Kasumi-1 (cell line): ENCODE measurements around the gene GRIK4.

ENCODE experiments used
- DNase-seq, 2 experiments: peaks; one replicate each; lab custom pipeline; 2025; lab: John Stamatoyannopoulos, UW

Gene GRIK4

DNA sequence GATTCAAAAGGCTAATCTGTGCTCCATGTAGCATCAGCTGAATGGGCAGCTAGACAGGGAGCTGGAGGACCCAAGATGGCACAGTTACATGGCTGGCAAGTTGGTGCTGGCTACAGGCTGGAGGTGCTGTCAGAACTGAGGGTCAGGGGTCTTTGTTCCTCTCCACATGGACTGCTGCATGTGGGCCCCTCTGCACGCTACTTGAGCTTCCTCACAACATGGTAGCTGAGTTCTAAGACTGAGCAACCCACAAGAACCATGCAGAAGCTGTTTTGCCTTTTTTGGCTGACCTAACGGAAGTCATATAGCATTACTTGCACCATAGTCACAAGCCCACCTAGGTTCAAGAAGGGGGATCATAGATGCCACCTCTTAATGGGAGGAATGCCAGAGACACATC lies 196.1 kb downstream of the GRIK4 start:
- no peak for DNase-seq

- DNase-seq, result no peak
Measured at GRCh38 chr11:120708511-120709183, 197.1 kb downstream of the GRIK4 start.

DNA sequence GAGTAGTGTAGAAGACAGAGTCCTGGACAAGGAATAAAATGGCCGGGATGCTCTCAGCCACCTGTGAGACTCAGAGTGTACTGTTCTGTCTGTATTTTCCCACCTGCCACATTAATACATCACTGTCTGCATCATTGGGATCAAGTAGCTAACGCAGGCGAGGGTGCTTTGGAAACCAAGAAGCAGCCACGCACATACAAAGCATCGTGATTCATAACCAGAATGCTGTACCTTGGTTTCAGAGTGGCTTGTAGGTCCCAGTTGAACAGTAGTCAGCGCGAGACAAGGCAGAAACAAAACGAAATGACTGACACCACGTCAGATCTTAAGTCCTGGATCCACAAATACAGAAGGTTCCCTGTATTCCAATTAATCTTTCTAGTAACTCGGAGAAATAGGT lies 198.3 kb downstream of the GRIK4 start:
- DNase-seq, result no peak

DNA sequence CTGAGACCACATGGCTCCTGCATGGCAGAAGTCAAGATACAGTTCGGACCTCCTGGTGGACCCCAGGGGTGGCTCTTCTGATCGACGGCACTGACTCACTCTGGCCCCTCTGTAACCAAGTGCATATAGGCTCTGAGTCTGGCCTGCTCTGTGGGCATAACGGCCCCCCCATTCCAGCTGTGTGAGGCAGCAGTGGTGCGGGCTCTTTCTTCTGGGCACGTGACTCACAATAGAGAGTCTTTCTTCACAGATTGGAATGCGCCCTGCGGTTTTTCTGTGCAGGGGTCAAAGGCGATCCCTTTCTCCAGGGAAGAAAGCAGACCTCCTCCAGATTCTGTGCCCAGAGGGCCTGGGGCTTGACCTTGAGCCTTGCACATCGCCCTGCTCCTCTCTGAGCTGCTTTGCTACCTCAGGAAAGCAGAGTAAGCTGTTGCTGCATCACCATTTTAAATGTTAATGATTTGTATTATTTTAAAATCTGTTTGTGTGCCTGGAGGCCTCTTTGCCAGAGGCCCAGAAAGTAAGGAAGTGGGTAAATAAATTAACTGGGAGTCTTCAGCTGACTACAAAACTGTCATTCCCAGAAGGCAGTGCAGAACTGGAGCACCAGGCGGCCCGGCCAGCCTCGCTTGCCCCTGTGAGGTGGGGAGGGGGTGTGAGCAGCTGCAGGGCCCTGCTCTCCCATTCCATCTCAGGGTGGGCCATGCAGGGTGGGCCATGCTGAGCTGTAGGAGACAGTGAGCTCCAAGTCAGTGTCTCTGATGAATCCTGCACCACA lies 199.0 kb downstream of the GRIK4 start:
- DNase-seq, result no peak

DNA sequence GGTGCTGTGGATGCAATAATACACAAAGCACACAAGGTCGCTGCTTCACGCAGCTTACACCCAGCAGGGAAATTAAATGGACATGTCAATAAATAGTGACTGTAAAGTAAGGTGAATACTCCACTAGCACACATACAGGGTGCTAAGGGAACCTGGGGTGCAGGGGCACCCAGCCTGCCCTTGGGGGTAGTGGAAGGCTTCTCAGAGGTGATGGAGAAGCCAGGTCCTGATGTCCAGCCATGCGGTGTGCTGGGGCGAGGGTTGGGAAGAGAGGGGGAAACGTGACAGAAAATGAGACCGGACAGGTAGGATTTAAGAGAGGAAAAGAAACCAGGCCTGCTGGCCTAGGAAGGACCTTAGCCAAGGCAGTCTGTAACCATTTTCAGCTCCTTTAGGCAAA lies 200.5 kb downstream of the GRIK4 start:
- no peak for DNase-seq

- DNase-seq, result no peak
Measured at GRCh38 chr11:120712881-120713280, 201.3 kb downstream of the GRIK4 start.

DNA sequence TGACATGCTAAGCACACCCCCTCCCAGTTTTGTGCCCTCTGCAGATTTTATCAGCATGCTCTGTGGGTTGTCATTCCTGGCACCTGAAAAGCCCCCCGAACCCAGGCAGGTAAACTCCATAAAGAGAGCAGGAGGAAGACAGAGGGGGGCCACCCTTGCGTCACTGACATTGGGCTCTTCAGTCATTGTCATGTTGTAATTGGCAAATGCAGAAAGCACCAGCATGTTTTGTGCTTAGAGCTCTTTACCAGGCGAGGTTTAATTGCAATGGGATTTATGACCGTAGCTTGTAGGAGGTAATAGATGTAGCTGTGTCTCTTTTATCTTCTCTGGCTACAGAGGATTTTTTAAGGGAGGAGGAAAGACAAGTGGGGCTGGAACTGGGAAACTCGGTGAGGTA lies 201.7 kb downstream of the GRIK4 start:
- DNase-seq, result no peak

DNA sequence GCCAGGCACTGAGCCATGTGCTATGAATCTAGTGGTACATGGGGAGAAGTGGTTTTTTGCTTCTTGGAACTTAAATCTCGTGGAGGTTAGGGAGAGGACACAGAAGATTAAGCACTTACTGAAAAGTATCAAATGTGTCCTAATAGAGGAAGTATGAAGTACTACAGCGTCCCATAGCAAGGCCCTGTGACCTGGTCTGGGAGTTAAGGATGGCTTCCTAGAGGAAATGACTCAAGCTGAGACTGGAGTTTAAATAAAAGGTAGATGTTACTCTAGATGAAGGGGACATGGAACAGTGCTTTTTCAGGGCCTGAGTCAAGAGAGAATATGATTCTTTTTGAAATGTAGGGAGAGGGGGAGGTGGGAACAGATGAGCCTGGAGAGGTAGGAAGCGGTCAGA lies 202.9 kb downstream of the GRIK4 start:
- DNase-seq, result no peak

DNA sequence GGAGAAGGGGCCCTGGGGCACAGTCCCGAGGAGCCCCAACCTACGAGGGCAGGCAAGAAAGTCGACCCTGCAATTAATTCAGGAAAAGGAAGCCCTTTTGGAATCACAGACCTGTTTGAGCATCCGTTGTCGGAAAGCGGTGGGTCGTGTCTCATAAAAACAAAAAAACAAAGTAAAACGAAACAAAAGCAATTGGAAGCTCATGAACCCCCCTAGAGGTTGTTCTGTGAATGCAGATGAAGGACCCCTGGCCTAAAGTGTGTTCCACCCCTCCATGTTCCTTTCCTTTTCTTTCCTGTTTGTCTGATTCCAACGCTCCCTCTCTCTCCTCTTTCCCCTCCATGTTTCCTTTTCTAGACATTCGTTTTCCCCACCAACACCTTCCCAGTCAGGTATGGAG lies 203.7 kb downstream of the GRIK4 start:
- peak; percentile 17 to 29 for DNase-seq

GRCh38 chr11:120717042-120717441 lies 205.5 kb downstream of the GRIK4 start:
- DNase-seq, result no peak

DNA sequence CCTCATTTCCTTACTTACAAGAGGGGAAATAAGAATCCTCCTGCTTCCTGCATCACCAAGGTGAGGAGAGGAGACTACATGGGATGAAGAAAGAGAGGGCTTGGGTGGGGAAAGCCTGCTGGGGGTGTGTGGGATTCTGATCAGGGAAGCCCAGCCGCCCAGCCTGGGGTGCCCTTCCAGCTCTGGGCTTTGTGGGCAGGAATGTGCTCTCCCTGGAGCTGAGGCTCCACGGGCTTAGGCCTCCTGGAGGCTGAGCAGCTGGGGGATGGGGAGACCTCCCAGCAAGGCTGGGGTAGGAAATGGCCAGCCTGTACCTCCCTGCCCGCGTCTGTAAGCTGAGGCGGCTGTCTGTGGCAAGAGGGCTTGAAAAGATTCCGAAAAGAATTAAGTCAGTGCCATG lies 206.1 kb downstream of the GRIK4 start:
- no peak for DNase-seq

- DNase-seq, result no peak
Measured at GRCh38 chr11:120718171-120718570, 206.6 kb downstream of the GRIK4 start.

GRCh38 chr11:120719348-120719747 lies 207.8 kb downstream of the GRIK4 start:
- DNase-seq, result no peak

DNA sequence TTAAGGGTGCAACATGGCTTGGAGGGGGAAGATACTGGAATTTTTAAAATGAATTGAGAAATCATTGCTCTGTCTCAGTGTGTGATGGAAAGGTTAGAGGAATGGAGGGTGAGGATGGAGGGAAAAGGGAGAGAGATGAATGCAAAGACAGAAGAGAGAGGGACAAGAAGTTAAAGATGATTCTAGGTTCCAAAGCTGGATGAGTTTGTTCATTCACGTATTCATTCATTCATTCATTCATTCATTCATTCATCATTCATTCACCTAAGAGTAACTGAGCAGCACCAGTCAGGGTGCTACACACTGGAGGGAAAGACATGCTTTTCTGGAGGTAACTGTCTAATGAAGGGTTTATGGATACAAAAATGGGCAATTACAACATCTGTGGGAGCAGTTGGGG lies 209.2 kb downstream of the GRIK4 start:
- DNase-seq, result no peak

DNA sequence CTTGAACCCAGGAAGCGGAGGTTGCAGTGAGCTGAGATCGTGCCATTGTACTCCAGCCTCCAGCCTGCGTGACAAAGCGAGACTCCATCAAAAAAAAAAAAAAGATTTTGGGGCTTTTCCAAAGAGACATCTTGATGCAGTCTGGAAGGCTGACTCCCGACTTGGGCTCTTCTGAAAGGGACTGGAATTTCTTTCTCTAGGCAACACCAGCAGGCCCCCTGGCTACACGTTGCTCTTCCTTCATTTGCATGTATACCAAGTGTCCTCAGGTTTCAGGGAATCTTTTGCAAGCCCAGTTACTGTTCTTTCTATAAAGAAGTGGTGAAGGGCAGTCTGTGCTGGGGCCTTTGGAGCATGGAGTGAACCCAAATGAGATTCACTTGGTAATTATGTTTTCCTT lies 211.0 kb downstream of the GRIK4 start:
- no peak for DNase-seq

- DNase-seq, result no peak
Measured at GRCh38 chr11:120723751-120724150, 212.2 kb downstream of the GRIK4 start.

GRCh38 chr11:120727752-120728151 lies 216.2 kb downstream of the GRIK4 start:
- DNase-seq, result no peak

- DNase-seq, result no peak
Measured at GRCh38 chr11:120735035-120735434, 223.5 kb downstream of the GRIK4 start.

DNA sequence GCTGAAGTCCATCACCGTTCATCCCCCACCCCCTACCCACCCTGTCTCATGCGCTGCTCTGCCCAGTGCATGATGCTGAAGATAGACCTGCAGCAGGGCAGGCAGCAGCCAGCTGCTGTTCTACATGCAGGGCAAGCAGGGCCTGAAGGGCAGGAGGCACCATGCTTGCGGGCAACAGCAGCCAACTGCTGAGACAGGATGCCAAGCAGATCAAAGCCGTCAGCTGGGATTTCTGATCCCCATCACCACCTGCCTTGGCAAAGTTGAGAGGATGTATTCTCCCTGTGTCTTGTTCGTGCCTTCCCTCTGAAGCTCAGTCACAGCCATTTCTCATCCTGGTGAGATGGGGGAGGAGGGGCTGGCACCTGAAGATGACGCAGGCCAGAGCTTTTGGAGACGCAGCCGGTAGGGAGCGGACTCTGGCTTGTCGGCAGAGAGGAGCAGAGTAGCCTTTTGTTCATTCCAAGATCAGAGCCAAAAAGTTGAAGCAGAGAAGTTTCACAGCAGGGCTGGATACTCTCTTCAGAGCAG lies 227.0 kb downstream of the GRIK4 start:
- no peak for DNase-seq

DNA sequence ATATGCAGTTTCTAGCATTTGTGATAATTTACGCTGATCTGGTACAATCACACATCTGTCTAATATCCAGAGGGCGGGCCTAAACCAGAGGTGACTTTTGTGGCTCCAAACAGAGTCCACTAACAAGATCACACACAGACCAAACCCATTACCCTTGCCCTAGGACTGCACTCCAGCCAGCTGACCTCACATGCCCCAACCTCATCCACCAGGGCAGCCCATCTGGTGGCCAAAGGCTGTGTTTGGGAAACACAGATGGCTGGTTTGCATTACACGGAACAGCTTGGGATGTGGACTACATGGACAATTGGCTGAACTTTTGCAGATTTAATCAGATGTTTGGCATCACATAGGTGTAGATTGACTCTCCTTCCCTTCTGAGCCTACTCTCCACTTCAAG lies 228.2 kb downstream of the GRIK4 start:
- no peak for DNase-seq

GRCh38 chr11:120740380-120740779 lies 228.8 kb downstream of the GRIK4 start:
- DNase-seq, result no peak

DNA sequence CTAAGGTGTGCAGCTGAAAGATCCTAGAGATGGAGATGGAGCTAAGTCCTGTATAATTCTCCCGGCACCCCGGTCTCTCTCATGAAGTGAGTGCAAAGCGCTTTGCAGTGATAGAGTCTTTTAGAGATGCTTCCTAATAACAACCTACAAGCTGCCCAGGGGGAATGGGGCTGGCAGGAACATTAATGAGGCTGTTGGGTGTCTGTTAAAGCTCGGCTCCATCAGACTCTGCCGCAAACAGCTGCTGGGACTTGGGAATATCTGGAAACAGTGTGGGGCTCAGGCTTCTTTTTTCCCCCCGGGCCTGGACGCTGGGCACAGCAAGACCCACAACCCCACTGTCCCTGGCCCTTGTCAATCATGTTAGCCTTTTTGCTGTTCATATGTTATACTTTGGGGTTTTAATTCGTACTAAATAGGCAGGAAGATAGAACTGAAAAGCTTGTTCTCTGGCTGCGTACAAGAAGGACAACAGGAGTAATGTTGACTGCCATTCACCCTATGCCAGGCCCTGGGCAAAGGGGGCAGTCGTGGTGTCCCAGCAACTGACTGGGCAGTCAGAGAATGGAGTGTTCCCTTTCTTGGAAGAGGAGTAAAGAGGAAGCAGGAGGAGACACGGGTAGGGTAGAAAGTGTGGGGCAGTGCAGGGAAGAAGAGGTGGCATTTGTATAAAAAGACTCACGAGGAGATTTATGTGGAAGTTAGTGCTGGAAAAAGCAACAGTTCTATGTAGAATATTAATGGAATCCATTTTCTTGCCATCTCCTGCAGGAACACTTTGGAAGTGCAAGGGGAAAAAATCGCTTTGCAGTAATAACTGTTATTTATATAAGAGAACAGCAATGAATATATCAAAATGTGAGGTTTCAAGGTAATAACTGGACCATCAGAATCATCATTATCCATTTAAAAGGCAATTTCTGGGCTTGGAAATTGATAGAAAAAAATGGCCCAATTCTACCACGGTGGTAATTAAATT lies 232.8 kb downstream of the GRIK4 start:
- no peak for DNase-seq
